ENCODE results near the gene FOXP1. TPM values are rescaled to one million over a fixed set of nuclear protein-coding genes. Genes with fewer than 3 reads are reported as not detected.
"Not testable (repeated sequence)": the region's sequence is repeated elsewhere in the genome, so short reads cannot be mapped to it uniquely, and the experiment has no call there.

Gene FOXP1
- total RNA-seq, 4 donors from 2014 or later = 181 to 225 (median 205) TPM

- TF ChIP-seq POLR2AphosphoS5 (IDR thresholded peaks at IDR 0.05) (peak in 1 of 2 donors; percentile 24), CTCF (IDR thresholded peaks at IDR 0.05) (peak in 2 of 3 experiments; percentile 8 to 45), POLR2A (IDR thresholded peaks at IDR 0.05; ENCODE audit: low read depth) (no peak), EP300 (IDR thresholded peaks at IDR 0.05) (no peak)
- no peaks in the 10 kb centered on the region for H3K9me3 ChIP-seq
- peaks cover 0 to 8% (median 0%) of the 10 kb centered on the region in 4 donors for H3K36me3 ChIP-seq
- no peaks in the 10 kb centered on the region for H3K27me3 ChIP-seq
- 68% methylated on average over 5 of the region's 5 CpGs for WGBS
- peaks cover 29 to 97% (median 87%) of the 10 kb centered on the region in 4 donors for H3K4me1 ChIP-seq
- intact Hi-C loops (cut with DNase I) = no loop called here
- H3K27ac ChIP-seq (replicated peaks in 1 of 4) = peak overlapping the region; percentile 53 to 77 (median 66)
- no peak for DNase-seq (ENCODE audit: extremely low spot score)
- H3K4me3 ChIP-seq = no peak overlapping the region
These were observed 560.8 kb downstream of the FOXP1 start for GRCh38 chr3:71022551-71023335.

- peaks cover 7 to 85% (median 77%) of the 10 kb centered on the region in 4 donors for H3K4me1 ChIP-seq
- peak; percentile 50 for DNase-seq (ENCODE audit: extremely low spot score)
- no peaks in the 10 kb centered on the region for H3K27me3 ChIP-seq
- peak overlapping the region in 1 of 4 donors; percentile 22 for H3K4me3 ChIP-seq
- no peaks in the 10 kb centered on the region for H3K9me3 ChIP-seq
- intact Hi-C loops (cut with DNase I) = loop anchor here (5.0 kb wide), 1 partner anchor 44 kb away; no protein-coding TSS in a partner anchor
- 60% methylated on average over 4 of the region's 4 CpGs for WGBS
- TF ChIP-seq EP300 (IDR thresholded peaks at IDR 0.05) = no peak
- no peak for TF ChIP-seq POLR2A (IDR thresholded peaks at IDR 0.05; ENCODE audit: low read depth)
- TF ChIP-seq POLR2AphosphoS5 (IDR thresholded peaks at IDR 0.05) = peak in 1 of 2 donors; percentile 5
- TF ChIP-seq CTCF (IDR thresholded peaks at IDR 0.05) = no peak
- H3K36me3 ChIP-seq = peaks cover 10 to 24% (median 14%) of the 10 kb centered on the region in 4 donors
- H3K27ac ChIP-seq (replicated peaks in 1 of 4) = peak overlapping the region; percentile 63 to 77 (median 67)
These were observed 564.7 kb downstream of the FOXP1 start for GRCh38 chr3:71018799-71019198.

- H3K27ac ChIP-seq (replicated peaks in 1 of 4) = peak overlapping the region; percentile 36 to 77 (median 66)
- no peak for TF ChIP-seq EP300 (IDR thresholded peaks at IDR 0.05)
- peak in 1 of 2 donors; percentile 18 for TF ChIP-seq POLR2AphosphoS5 (IDR thresholded peaks at IDR 0.05)
- no peak for TF ChIP-seq CTCF (IDR thresholded peaks at IDR 0.05)
- no peak for TF ChIP-seq POLR2A (IDR thresholded peaks at IDR 0.05; ENCODE audit: low read depth)
- WGBS = 26% methylated on average over 10 of the region's 10 CpGs
These were observed 567.2 kb downstream of the FOXP1 start for GRCh38 chr3:71016178-71016845.

GRCh38 chr3:71014616-71015015, 568.9 kb downstream of the FOXP1 start:
- intact Hi-C loops (cut with DNase I) = loop anchor here (5.0 kb wide), 1 partner anchor 48 kb away; no protein-coding TSS in a partner anchor
- not testable (repeated sequence) for H3K27me3 ChIP-seq, H3K9me3 ChIP-seq, H3K4me3 ChIP-seq
- DNase-seq (ENCODE audit: extremely low spot score) = peak; percentile 17
- Histone ChIP-seq H3K4me1 (peaks cover 6 to 81% (median 81%) of the 10 kb centered on the region in 4 donors), H3K27ac (replicated peaks in 1 of 4) (peak overlapping the region in 3 of 4 donors; percentile 6 to 77 (median 63)), H3K36me3 (peaks cover 10 to 29% (median 14%) of the 10 kb centered on the region in 4 donors)
- 98% methylated on average over 6 of the region's 6 CpGs for WGBS

More at GRCh38 chr3:71016178-71016845, 567.2 kb downstream of the FOXP1 start:
- intact Hi-C loops (cut with DNase I) = loop anchor here (5.0 kb wide), 1 partner anchor 46 kb away; no protein-coding TSS in a partner anchor
- Histone ChIP-seq H3K36me3 (peaks cover 10 to 30% (median 14%) of the 10 kb centered on the region in 4 donors), H3K27me3 (no peaks in the 10 kb centered on the region), H3K4me3 (peak overlapping the region in 1 of 4 donors; percentile 5), H3K9me3 (no peaks in the 10 kb centered on the region), H3K4me1 (peaks cover 3 to 81% (median 79%) of the 10 kb centered on the region in 4 donors)
- DNase-seq (ENCODE audit: extremely low spot score) = peak; percentile 62

- 89% methylated on average over 1 of the region's 1 CpG for WGBS
- Histone ChIP-seq H3K27me3 (no peaks in the 10 kb centered on the region), H3K4me3 (no peak overlapping the region), H3K9me3 (no peaks in the 10 kb centered on the region), H3K4me1 (peaks cover 17 to 81% (median 81%) of the 10 kb centered on the region in 4 donors), H3K27ac (replicated peaks in 1 of 4) (peak overlapping the region in 2 of 4 donors; percentile 70 to 78), H3K36me3 (peaks cover 10 to 27% (median 14%) of the 10 kb centered on the region in 4 donors)
- intact Hi-C loops (cut with DNase I) = no loop called here
- TF ChIP-seq POLR2AphosphoS5 (IDR thresholded peaks at IDR 0.05) (no peak), POLR2A (IDR thresholded peaks at IDR 0.05; ENCODE audit: low read depth) (no peak)
- no peak for DNase-seq (ENCODE audit: extremely low spot score)
These were observed 570.6 kb downstream of the FOXP1 start for GRCh38 chr3:71012971-71013370.

Data from esophagus muscularis mucosa (tissue), 4 donors.